ENCODE measurements around the gene FANCM. TPM values are rescaled to one million over a fixed set of nuclear protein-coding genes. Genes with fewer than 3 reads are reported as not detected.

Gene FANCM
- total and polyA plus RNA-seq, 9 of the 15 experiments (the other 6 are each of a cell fraction or from before 2014, with no cell fraction given), result 5.1 to 14.4 (median 6.2) TPM

DNA sequence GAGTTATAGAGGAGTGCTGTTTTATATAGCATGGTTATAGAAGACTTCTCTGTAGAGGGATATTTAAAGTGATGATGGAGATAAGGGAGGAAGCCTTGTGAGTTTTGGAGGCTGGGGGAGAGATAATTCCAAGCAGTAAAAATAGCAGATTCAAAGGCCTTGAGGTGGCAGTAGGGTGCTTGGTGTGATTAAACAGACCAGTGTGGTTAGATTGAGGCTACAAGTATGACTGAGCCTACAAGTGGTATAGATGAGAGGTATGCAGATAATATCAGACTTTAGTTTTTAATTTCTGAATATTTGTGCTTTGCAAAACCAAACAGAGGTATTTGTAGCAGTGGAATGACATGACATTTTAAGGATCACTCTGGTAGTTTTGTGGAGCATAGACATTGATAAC lies 20.3 kb downstream of the FANCM start:
- H3K79me2 ChIP-seq (ENCODE audit: control insufficient read depth, insufficient read depth, low read length), result no peaks in the 10 kb centered on the region
- no TSS peak for BruUV-seq (replicated peaks)
- H3K27me3 ChIP-seq (ENCODE audit: control insufficient read depth in 2 of 2, insufficient read depth in 2 of 2, low read length in 2 of 2), result no peaks in the 10 kb centered on the region
- no peak overlapping the region for H3K27ac ChIP-seq (ENCODE audit: extremely low read depth, low read depth, low read length)
- no peaks in the 10 kb centered on the region for H4K20me1 ChIP-seq (replicated peaks; ENCODE audit: control insufficient read depth, insufficient read depth, low read length)
- in situ Hi-C loops (cut with MboI) (no loop called here), intact Hi-C loops (cut with micrococcal nuclease) (no loop called here)
- no peak overlapping the region for H3K9ac ChIP-seq (ENCODE audit: insufficient read depth in 1 of 2, low read depth in 2 of 2, low read length in 2 of 2)
- peaks cover 17% of the 10 kb centered on the region; the same call in 1 of the 3 replicates for H3K36me3 ChIP-seq (ENCODE audit: control insufficient read depth, insufficient read depth, low read length)
- ChIA-PET CTCF (ENCODE audit: low intra/inter-chr PET ratio) (no interaction called here), POLR2A (interaction anchor here (1.2 kb wide), 1 partner anchor 9 kb away, joined by 3 read pairs; no protein-coding TSS in a partner anchor)
- no peaks in the 10 kb centered on the region for H3K9me3 ChIP-seq (replicated peaks; ENCODE audit: control insufficient read depth, insufficient read depth, low read depth, low read length)
- TF ChIP-seq, protein P1, sequence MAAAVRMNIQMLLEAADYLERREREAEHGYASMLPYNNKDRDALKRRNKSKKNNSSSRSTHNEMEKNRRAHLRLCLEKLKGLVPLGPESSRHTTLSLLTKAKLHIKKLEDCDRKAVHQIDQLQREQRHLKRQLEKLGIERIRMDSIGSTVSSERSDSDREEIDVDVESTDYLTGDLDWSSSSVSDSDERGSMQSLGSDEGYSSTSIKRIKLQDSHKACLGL (CRISPR knock-in tag; IDR thresholded peaks at IDR 0.05; ENCODE audit: borderline replicate concordance, poor library complexity, severe bottlenecking), result no peak
- TF ChIP-seq TAL1 (IDR thresholded peaks at IDR 0.05) (no peak), HNRNPLL (IDR thresholded peaks at IDR 0.05; ENCODE audit: low read depth, low read length, poor library complexity, severe bottlenecking) (no peak), NFXL1 (CRISPR knock-in tag; IDR thresholded peaks at IDR 0.05) (no peak), NFE2L1 (tag; IDR thresholded peaks at IDR 0.05; ENCODE audit: borderline replicate concordance, low read depth) (no peak), MTA3 (IDR thresholded peaks at IDR 0.05; ENCODE audit: borderline replicate concordance) (no peak), CHCHD3 (CRISPR knock-in tag; IDR thresholded peaks at IDR 0.05) (no peak), ZNF282 (CRISPR knock-in tag; IDR thresholded peaks at IDR 0.05) (no peak), JUNB (CRISPR knock-in tag; conservative IDR thresholded peaks at IDR 0.05) (no peak), ID3 (CRISPR knock-in tag; IDR thresholded peaks at IDR 0.05) (no peak), ID3 (tag; IDR thresholded peaks at IDR 0.05) (no peak), NR1H2 (CRISPR knock-in tag; IDR thresholded peaks at IDR 0.05) (no peak), GTF2E2 (tag; IDR thresholded peaks at IDR 0.05) (no peak), THRB (CRISPR knock-in tag; conservative IDR thresholded peaks at IDR 0.05) (no peak), HSF4 (CRISPR knock-in tag; IDR thresholded peaks at IDR 0.05; ENCODE audit: borderline replicate concordance) (no peak), PHF21A (IDR thresholded peaks at IDR 0.05; ENCODE audit: borderline replicate concordance, low read depth) (no peak), ZNF274 (IDR thresholded peaks at IDR 0.05; ENCODE audit: borderline replicate concordance, low read depth, low read length) (no peak)
- FAIRE-seq, result no peak
- H3K4me3 ChIP-seq, result no peak overlapping the region
- no peak overlapping the region for H3K4me2 ChIP-seq (ENCODE audit: insufficient read depth, low read length)
- no peaks in the 10 kb centered on the region; a peak in 1 of 5 replicates for H3K4me1 ChIP-seq (replicated peaks in 1 of 2; ENCODE audit: control insufficient read depth in 2 of 2, insufficient read depth in 2 of 2, low read length in 2 of 2)
- no peak for DNase-seq (ENCODE audit: extremely low read depth in 1 of 4, low spot score in 3 of 4)
- no peak for ATAC-seq
- H2AFZ ChIP-seq (ENCODE audit: low read depth, low read length), result no peak overlapping the region
- H3K9me1 ChIP-seq (ENCODE audit: control insufficient read depth, insufficient read depth, low read length), result no peaks in the 10 kb centered on the region
